WTC11 (cell line): ENCODE results near the gene C22orf23. TPM values are rescaled to one million over a fixed set of nuclear protein-coding genes. Genes with fewer than 3 reads are reported as not detected.

Experiments used
- ATAC-seq: fragments of 200-7000 bp; cut with Tn5 transposase; 2 replicates; pipeline ENCODE4 v1.10.0; 2021; ENCODE audit warnings: mild to moderate bottlenecking, moderate library complexity
- CTCF ChIA-PET: fragments of 300-600 bp; sonication (Branson Sonifier 250); formaldehyde crosslinking; loops from one replicate; lab custom pipeline; 2021; ENCODE audit warnings: antibody characterized with exemption; lab: Charles Lee
- POLR2A ChIA-PET: fragments of 350-600 bp; sonication (Branson Sonifier 250); formaldehyde crosslinking; loops from one replicate; lab custom pipeline; 2021; ENCODE audit warnings: antibody characterized with exemption; lab: Charles Lee
- DNase-seq: peaks from one replicate; pipeline ENCODE4 v3.0.0; 2021; ENCODE audit warnings: low spot score
- H3K27ac Mint-ChIP-seq: 2 replicates; pipeline ENCODE4 v1.8.0; 2021; ENCODE audit warnings: mixed read lengths
- H3K27me3 Mint-ChIP-seq: 2 replicates; pipeline ENCODE4 v1.8.0; 2021; ENCODE audit warnings: low read depth, mild to moderate bottlenecking, moderate library complexity, mixed read lengths
- H3K36me3 Mint-ChIP-seq: 2 replicates; pipeline ENCODE4 v1.8.0; 2021; ENCODE audit warnings: mixed read lengths
- H3K4me1 Mint-ChIP-seq: 2 replicates; pipeline ENCODE4 v1.8.0; 2022; ENCODE audit warnings: mixed read lengths
- H3K4me3 Mint-ChIP-seq: 2 replicates; pipeline ENCODE4 v1.8.0; 2021; ENCODE audit warnings: mild to moderate bottlenecking, moderate library complexity, mixed read lengths
- H3K9me3 Mint-ChIP-seq: 2 replicates; pipeline ENCODE4 v1.8.0; 2021; ENCODE audit warnings: mixed read lengths
- CREM ChIP-seq: sonication (generic); formaldehyde crosslinking; IDR thresholded peaks from 2 replicates; pipeline ENCODE4 v1.8.1; 2022; ENCODE audit warnings: mild to moderate bottlenecking, missing genetic modification reagents, moderate library complexity
- FOXP1 ChIP-seq: sonication (generic); formaldehyde crosslinking; IDR thresholded peaks from 2 replicates; pipeline ENCODE4 v1.8.0; 2022; ENCODE audit warnings: missing genetic modification reagents, mild to moderate bottlenecking, moderate library complexity, borderline replicate concordance
- GABPB1 ChIP-seq: sonication (generic); formaldehyde crosslinking; IDR thresholded peaks from 2 replicates; pipeline ENCODE4 v1.8.1; 2023; ENCODE audit warnings: mild to moderate bottlenecking, missing genetic modification reagents
- GTF2I ChIP-seq: fragments of 250-450 bp; sonication (Bioruptor Pico); conservative IDR thresholded peaks from 2 replicates; pipeline ENCODE4 v1.4.0; 2021; ENCODE audit warnings: mild to moderate bottlenecking
- HMGA2 ChIP-seq: fragments of 250-450 bp; sonication (Bioruptor Pico); IDR thresholded peaks from 2 replicates; pipeline ENCODE4 v1.4.0; 2021; ENCODE audit warnings: mild to moderate bottlenecking, moderate library complexity
- IRF2 ChIP-seq: sonication (generic); formaldehyde crosslinking; IDR thresholded peaks from 2 replicates; pipeline ENCODE4 v1.8.0; 2022; ENCODE audit warnings: low read depth, missing genetic modification reagents, borderline replicate concordance
- MXD4 ChIP-seq: fragments of 250-450 bp; sonication (Bioruptor Pico); IDR thresholded peaks from 2 replicates; pipeline ENCODE4 v1.8.0; 2021; ENCODE audit warnings: mild to moderate bottlenecking, moderate library complexity, borderline replicate concordance
- NR3C1 ChIP-seq: sonication (generic); formaldehyde crosslinking; conservative IDR thresholded peaks from 2 replicates; pipeline ENCODE4 v1.8.1; 2023; ENCODE audit warnings: low read depth, mild to moderate bottlenecking, missing genetic modification reagents
- RELA ChIP-seq: sonication (generic); formaldehyde crosslinking; IDR thresholded peaks from 2 replicates; pipeline ENCODE4 v1.8.1; 2022; ENCODE audit warnings: missing genetic modification reagents, mild to moderate bottlenecking, borderline replicate concordance
- RORB ChIP-seq: fragments of 250-450 bp; sonication (Bioruptor Pico); IDR thresholded peaks from 2 replicates; pipeline ENCODE4 v1.9.0; 2021; ENCODE audit warnings: mild to moderate bottlenecking
- SOX15 ChIP-seq: fragments of 250-450 bp; sonication (Bioruptor Pico); IDR thresholded peaks from 2 replicates; pipeline ENCODE4 v1.9.0; 2021; ENCODE audit warnings: mild to moderate bottlenecking
- ZNF219 ChIP-seq: sonication (generic); formaldehyde crosslinking; IDR thresholded peaks from 2 replicates; pipeline ENCODE4 v1.8.0; 2023; ENCODE audit warnings: missing genetic modification reagents, mild to moderate bottlenecking, borderline replicate concordance
- ZNF317 ChIP-seq: sonication (generic); formaldehyde crosslinking; IDR thresholded peaks from 2 replicates; pipeline ENCODE4 v1.8.1; 2023; ENCODE audit warnings: low read depth, mild to moderate bottlenecking, moderate library complexity, missing genetic modification reagents, borderline replicate concordance
- total RNA-seq: library from RNA; stranded (reverse); gene quantifications from 3 replicates; pipeline ENCODE4 v1.2.3, GENCODE V29; 2021
- TF ChIP-seq, protein P1 (sequence below): sonication (generic); formaldehyde crosslinking; IDR thresholded peaks from 2 replicates; pipeline ENCODE4 v1.8.1; 2023; ENCODE audit warnings: mild to moderate bottlenecking, missing genetic modification reagents
- TF ChIP-seq, protein P2 (sequence below): sonication (generic); formaldehyde crosslinking; IDR thresholded peaks from 2 replicates; pipeline ENCODE4 v1.8.0; 2022; ENCODE audit warnings: mild to moderate bottlenecking, missing genetic modification reagents
- TF ChIP-seq, protein P3 (sequence below): sonication (generic); formaldehyde crosslinking; IDR thresholded peaks from 2 replicates; pipeline ENCODE4 v1.8.1; 2022; ENCODE audit warnings: mild to moderate bottlenecking, moderate library complexity, missing genetic modification reagents
- TF ChIP-seq, protein P4 (sequence below): fragments of 250-450 bp; sonication (Bioruptor Pico); IDR thresholded peaks from 2 replicates; pipeline ENCODE4 v1.9.0; 2021; ENCODE audit warnings: mild to moderate bottlenecking
- TF ChIP-seq, protein P5 (sequence below): sonication (generic); formaldehyde crosslinking; IDR thresholded peaks from 2 replicates; pipeline ENCODE4 v1.8.1; 2022; ENCODE audit warnings: low read depth, mild to moderate bottlenecking, moderate library complexity, missing genetic modification reagents, borderline replicate concordance
- TF ChIP-seq, protein P6 (sequence below): fragments of 250-450 bp; sonication (Bioruptor Pico); conservative IDR thresholded peaks from 2 replicates; pipeline ENCODE4 v1.9.0; 2021; ENCODE audit warnings: mild to moderate bottlenecking
- TF ChIP-seq, protein P7 (sequence below): sonication (generic); formaldehyde crosslinking; IDR thresholded peaks from 2 replicates; pipeline ENCODE4 v1.8.1; 2023; ENCODE audit warnings: mild to moderate bottlenecking, missing genetic modification reagents, moderate library complexity

Gene C22orf23
- total RNA-seq, 1 experiment from 2014 or later, result 0.72 TPM

DNA sequence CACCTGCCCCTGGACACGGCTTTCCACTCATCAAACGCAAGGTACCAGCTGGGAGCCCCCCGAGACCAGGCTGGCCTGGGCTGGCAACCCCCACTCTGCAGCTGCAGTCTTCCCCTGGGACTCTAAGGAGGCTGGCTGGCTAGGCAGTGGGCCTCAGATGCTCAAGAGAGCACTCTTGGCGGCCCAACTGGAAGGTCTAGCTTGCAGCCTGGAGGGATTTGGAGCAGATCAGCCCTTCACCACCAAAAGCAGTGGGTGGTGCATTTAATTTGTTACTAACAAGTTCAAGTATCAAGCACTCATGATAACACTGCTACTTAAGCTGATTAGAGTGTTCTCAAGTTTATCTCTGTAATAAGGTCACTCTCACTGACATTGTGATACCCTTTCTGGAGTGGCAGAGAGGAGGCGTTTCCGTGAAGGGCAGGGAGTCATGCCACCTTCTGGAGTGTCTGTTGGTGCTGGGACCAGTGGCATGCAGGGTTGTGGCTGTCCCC lies 21.5 kb downstream of the C22orf23 start:
- peaks cover 20% of the 10 kb centered on the region for H3K36me3 Mint-ChIP-seq
- H3K4me3 Mint-ChIP-seq, result no peak overlapping the region
- H3K4me1 Mint-ChIP-seq, result peaks cover 3% of the 10 kb centered on the region
- DNase-seq (no peak), ATAC-seq (no peak)
- ChIA-PET CTCF (interaction anchor here (0.8 to 2.5 kb wide), 4 partner anchors 8 to 45 kb away, joined by 3 to 47 read pairs (median 11); partner anchors contain the start of gene MICALL1), POLR2A (no interaction called here)
- no peaks in the 10 kb centered on the region for H3K9me3 Mint-ChIP-seq
- no peak for TF ChIP-seq RORB (CRISPR knock-in tag)
- TF ChIP-seq, protein P1, sequence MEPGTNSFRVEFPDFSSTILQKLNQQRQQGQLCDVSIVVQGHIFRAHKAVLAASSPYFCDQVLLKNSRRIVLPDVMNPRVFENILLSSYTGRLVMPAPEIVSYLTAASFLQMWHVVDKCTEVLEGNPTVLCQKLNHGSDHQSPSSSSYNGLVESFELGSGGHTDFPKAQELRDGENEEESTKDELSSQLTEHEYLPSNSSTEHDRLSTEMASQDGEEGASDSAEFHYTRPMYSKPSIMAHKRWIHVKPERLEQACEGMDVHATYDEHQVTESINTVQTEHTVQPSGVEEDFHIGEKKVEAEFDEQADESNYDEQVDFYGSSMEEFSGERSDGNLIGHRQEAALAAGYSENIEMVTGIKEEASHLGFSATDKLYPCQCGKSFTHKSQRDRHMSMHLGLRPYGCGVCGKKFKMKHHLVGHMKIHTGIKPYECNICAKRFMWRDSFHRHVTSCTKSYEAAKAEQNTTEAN (CRISPR knock-in tag), result no peak
- no peak for TF ChIP-seq GTF2I (CRISPR knock-in tag)
- TF ChIP-seq CREM (CRISPR knock-in tag), result no peak
- TF ChIP-seq, all 79 proteins: peak for 0
- Mint-ChIP-seq H3K27me3 (no peaks in the 10 kb centered on the region; the same call in 1 of the 2 replicates), H3K27ac (no peak overlapping the region)

DNA sequence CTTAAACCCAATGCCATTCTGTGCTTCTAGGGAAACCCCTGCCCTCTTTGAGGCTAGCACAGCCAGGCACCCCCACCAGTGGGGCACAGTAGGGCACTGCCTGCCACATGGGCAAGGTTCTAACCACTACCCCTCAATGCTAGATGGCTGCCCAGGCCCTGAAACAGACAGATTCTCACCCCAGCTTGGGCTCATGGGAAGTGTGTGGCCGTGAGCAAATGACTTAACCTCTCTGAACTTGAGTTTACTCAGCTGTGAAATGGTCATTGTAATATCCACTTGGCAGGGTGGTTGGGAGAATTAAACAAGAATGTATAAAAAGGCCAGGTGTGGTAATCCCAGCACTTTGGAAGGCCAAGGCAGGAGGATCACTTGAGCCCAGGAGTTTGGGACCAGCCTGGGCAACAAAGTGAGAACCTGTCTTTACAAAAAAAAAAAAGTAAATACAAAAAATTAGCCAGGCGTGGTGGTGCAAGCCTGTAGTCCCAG lies 22.4 kb downstream of the C22orf23 start:
- Mint-ChIP-seq H3K4me3 (no peak overlapping the region), H3K36me3 (peaks cover 17% of the 10 kb centered on the region), H3K4me1 (peaks cover 3% of the 10 kb centered on the region), H3K27ac (no peak overlapping the region; the same call in 1 of the 2 replicates), H3K9me3 (no peaks in the 10 kb centered on the region), H3K27me3 (no peaks in the 10 kb centered on the region; the same call in 1 of the 2 replicates)
- TF ChIP-seq SOX15 (CRISPR knock-in tag), result no peak
- no peak for TF ChIP-seq MXD4
- no peak for TF ChIP-seq NR3C1 (CRISPR knock-in tag)
- no peak for TF ChIP-seq IRF2
- no peak for TF ChIP-seq FOXP1 (CRISPR knock-in tag)
- no peak for TF ChIP-seq ZNF317 (CRISPR knock-in tag)
- ATAC-seq, result no peak
- no peak for DNase-seq
- POLR2A ChIA-PET, result no interaction called here
- CTCF ChIA-PET, result interaction anchor here (0.5 to 1.7 kb wide), 10 partner anchors 9 to 113 kb away, joined by 3 to 8 read pairs (median 4); partner anchors contain the start of gene MICALL1

DNA sequence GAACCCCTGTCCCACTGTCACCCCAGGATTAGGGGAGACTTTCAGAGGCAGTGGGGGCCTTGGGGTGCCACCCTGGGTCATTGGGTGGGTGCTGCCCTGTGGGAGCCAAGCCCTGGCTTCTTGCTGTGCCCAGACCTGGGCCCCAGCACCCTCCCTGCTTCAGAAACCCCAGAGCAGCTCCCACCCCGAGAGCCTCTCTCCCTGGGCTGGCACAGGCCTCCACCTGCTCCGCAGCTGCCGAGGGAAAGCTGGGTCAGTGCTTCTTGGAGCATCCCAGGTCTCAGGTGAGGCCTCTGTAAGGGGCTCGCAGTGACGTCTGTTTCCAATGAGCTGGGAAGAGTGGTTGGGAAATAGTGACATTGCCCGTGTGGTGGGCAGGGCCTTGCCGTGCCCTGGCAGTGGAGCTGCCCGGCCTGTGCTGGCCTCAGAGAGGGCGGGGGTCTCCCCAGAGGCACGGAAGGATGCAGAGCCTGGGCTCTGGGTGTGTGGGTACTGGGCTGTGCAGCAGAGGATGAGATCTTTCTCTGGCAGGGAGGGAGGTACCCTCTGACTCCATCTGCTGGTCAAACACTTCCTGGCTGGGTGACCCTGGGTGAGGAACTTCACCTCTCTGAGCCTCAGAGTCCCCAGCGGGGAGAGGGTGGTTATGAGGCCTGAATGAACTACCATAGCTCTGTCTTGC lies 23.0 kb downstream of the C22orf23 start:
- CTCF ChIA-PET, result interaction anchor here (0.5 to 1.7 kb wide), 11 partner anchors 10 to 113 kb away, joined by 3 to 8 read pairs (median 4); partner anchors contain the start of gene MICALL1
- peak overlapping the region; percentile 57; the same call in 1 of the 2 replicates for H3K27ac Mint-ChIP-seq
- H3K9me3 Mint-ChIP-seq, result no peaks in the 10 kb centered on the region
- no peak overlapping the region for H3K4me3 Mint-ChIP-seq
- peak; percentile 58 for ATAC-seq
- DNase-seq, result peak; percentile 36
- no peak for TF ChIP-seq HMGA2
- no peak for TF ChIP-seq CREM (CRISPR knock-in tag)
- no peak for TF ChIP-seq RELA (CRISPR knock-in tag)
- TF ChIP-seq, protein P2, sequence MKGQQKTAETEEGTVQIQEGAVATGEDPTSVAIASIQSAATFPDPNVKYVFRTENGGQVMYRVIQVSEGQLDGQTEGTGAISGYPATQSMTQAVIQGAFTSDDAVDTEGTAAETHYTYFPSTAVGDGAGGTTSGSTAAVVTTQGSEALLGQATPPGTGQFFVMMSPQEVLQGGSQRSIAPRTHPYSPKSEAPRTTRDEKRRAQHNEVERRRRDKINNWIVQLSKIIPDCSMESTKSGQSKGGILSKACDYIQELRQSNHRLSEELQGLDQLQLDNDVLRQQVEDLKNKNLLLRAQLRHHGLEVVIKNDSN, result no peak
- TF ChIP-seq ZNF219 (CRISPR knock-in tag), result no peak
- POLR2A ChIA-PET, result no interaction called here
- H3K4me1 Mint-ChIP-seq, result peaks cover 3% of the 10 kb centered on the region
- no peaks in the 10 kb centered on the region; the same call in 1 of the 2 replicates for H3K27me3 Mint-ChIP-seq
- peaks cover 17% of the 10 kb centered on the region for H3K36me3 Mint-ChIP-seq

DNA sequence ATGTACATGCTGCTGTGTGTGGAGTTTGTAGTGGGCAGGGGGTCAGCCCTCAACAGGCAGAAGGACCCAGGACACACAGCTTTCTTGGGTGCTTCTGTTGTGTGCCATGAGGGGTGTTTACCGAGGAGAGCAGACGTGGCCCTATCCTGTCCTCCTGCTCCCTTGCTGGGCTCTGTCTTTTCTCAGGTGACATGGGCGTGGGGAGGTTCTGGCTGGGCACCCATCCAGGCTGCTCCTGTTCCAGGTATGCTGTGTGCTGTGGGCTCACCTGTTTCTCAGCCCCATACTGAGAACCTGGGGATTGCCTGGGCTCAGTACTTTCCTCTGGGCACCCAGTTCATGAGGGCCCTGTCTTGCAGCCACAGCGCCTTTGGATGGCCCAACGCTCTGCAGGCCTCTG lies 24.0 kb downstream of the C22orf23 start:
- no peak overlapping the region for H3K27ac Mint-ChIP-seq
- no peak for ATAC-seq
- CTCF ChIA-PET, result interaction anchor here (1.0 to 2.7 kb wide), 3 partner anchors 14 to 88 kb away, joined by 3 to 9 read pairs (median 4); no protein-coding TSS in a partner anchor
- TF ChIP-seq, protein P3, sequence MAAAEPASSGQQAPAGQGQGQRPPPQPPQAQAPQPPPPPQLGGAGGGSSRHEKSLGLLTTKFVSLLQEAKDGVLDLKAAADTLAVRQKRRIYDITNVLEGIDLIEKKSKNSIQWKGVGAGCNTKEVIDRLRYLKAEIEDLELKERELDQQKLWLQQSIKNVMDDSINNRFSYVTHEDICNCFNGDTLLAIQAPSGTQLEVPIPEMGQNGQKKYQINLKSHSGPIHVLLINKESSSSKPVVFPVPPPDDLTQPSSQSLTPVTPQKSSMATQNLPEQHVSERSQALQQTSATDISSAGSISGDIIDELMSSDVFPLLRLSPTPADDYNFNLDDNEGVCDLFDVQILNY, result no peak
- TF ChIP-seq GABPB1 (no peak), FOXP1 (CRISPR knock-in tag) (no peak)
- TF ChIP-seq, protein P4, sequence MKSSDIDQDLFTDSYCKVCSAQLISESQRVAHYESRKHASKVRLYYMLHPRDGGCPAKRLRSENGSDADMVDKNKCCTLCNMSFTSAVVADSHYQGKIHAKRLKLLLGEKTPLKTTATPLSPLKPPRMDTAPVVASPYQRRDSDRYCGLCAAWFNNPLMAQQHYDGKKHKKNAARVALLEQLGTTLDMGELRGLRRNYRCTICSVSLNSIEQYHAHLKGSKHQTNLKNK (CRISPR knock-in tag), result no peak
- TF ChIP-seq, protein P5, sequence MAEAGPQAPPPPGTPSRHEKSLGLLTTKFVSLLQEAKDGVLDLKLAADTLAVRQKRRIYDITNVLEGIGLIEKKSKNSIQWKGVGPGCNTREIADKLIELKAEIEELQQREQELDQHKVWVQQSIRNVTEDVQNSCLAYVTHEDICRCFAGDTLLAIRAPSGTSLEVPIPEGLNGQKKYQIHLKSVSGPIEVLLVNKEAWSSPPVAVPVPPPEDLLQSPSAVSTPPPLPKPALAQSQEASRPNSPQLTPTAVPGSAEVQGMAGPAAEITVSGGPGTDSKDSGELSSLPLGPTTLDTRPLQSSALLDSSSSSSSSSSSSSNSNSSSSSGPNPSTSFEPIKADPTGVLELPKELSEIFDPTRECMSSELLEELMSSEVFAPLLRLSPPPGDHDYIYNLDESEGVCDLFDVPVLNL (CRISPR knock-in tag), result no peak
- TF ChIP-seq, protein P6, sequence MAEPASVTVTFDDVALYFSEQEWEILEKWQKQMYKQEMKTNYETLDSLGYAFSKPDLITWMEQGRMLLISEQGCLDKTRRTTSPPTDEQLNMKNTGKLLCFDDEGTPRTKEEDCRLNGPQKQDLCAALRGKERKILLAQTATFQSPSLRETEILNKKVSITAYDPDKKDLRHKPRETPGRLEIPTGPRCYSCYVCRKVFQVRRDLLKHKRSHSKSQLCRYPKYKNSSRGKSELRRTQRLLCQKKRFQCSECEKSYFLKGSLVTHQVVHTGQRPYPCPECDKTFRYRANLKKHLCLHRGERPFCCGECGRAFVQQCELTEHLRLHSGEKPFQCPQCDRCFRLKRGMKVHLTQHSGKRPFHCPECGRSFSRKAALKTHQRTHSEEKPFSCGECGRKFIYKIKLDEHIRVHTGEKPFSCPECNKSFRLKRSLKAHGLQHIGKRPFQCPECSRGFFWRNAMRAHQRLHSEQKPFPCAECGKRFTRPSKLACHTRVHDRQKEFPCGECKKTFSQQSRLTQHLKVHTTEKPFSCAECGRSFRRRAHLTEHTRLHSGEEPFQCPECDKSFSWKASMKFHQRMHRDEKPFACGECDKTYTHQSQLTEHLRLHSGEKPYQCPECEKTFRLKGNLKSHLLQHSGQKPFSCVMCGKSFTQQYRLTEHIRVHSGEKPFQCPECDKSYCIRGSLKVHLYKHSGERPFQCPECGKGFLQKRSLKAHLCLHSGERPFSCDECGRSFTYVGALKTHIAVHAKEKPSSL (CRISPR knock-in tag), result no peak
- TF ChIP-seq, protein P7, sequence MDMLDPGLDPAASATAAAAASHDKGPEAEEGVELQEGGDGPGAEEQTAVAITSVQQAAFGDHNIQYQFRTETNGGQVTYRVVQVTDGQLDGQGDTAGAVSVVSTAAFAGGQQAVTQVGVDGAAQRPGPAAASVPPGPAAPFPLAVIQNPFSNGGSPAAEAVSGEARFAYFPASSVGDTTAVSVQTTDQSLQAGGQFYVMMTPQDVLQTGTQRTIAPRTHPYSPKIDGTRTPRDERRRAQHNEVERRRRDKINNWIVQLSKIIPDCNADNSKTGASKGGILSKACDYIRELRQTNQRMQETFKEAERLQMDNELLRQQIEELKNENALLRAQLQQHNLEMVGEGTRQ (CRISPR knock-in tag), result no peak

More for the DNA sequence above, 24.0 kb downstream of the C22orf23 start:
- H3K4me3 Mint-ChIP-seq, result no peak overlapping the region
- peaks cover 3% of the 10 kb centered on the region for H3K4me1 Mint-ChIP-seq
- peaks cover 17% of the 10 kb centered on the region for H3K36me3 Mint-ChIP-seq
- DNase-seq, result no peak
- POLR2A ChIA-PET, result no interaction called here
- H3K27me3 Mint-ChIP-seq, result no peaks in the 10 kb centered on the region; the same call in 1 of the 2 replicates
- H3K9me3 Mint-ChIP-seq, result no peaks in the 10 kb centered on the region
